Thyroid gland (tissue), 4 donors: ENCODE data around the gene ARHGAP22.

ENCODE experiments used
- CTCF ChIP-seq, 6 experiments: fragments of 200-600 bp in 3 of 6; fragments of 450-650 bp in 3 of 6; sonication (generic) in 3 of 6; IDR thresholded peaks; one replicate each; pipeline ENCODE4 v1.5.1; 2016 to 2019; ENCODE audit warnings: antibody characterized with exemption in 6 of 6, mild to moderate bottlenecking in 2 of 6, inconsistent platforms in 1 of 6, moderate library complexity in 1 of 6
- POLR2A ChIP-seq, 2 donors: fragments of 450-650 bp; IDR thresholded peaks; one replicate each; pipeline ENCODE4 v1.6.1; 2017; ENCODE audit warnings: antibody characterized with exemption in 2 of 2, mild to moderate bottlenecking in 2 of 2, moderate library complexity in 1 of 2

DNA sequence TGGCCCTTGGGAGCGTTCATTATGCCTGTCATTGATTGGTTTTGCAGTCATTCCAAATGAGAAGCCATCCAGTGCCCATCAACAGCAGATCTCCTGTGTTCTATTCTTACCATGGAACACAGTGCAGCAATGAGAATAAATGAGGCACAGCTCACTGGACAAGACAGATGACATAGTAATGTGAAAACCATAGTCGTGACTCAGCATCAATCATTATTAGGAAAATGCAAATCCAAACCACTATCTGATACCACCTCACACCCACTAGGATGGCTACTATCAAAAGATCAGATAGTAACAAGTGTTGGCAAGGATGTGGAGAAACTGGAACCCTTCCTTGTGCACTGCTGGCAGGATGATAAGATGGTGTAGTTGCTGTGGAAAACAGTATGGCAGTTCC is 144.7 kb downstream of the ARHGAP22 start:
- no peak for TF ChIP-seq CTCF (IDR thresholded peaks at IDR 0.05)
- TF ChIP-seq POLR2A (IDR thresholded peaks at IDR 0.05), result no peak
